ENCODE data around the gene SHISAL2A. TPM values are rescaled to one million over a fixed set of nuclear protein-coding genes. Genes with fewer than 3 reads are reported as not detected.

Gene SHISAL2A
- total RNA-seq, 6 donors from 2014 or later = 0.24 to 10.5 (median 3.0) TPM; not detected in 3

DNA sequence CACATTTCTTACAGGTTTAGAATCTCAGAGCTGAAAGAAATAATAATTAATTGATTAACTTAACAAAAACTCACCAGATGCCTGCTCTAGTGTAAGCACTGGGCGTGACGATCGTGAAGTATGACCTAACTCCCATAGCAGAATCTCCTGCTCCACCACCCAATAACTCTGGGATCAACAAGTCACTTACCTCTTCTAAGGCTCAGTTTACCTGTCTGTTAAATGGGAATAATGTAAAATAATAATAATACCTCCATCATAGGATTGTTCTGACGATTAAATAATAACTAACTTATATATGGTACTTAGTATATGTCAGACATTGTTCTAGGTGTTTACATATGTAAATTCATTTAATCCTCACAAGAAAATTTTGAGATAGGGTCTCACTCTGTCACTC lies 40.5 kb downstream of the SHISAL2A start:
- 92 to 98% methylated on average over 4 of the region's 4 CpGs for WGBS, 2 donors
- ATAC-seq (ENCODE audit: low FRiP score in 2 of 2) = no peak
- TF ChIP-seq POLR2A (IDR thresholded peaks at IDR 0.05) = no peak
- no peak for TF ChIP-seq POLR2AphosphoS5 (IDR thresholded peaks at IDR 0.05)
- TF ChIP-seq EP300 (IDR thresholded peaks at IDR 0.05) = no peak
- TF ChIP-seq, protein P1, sequence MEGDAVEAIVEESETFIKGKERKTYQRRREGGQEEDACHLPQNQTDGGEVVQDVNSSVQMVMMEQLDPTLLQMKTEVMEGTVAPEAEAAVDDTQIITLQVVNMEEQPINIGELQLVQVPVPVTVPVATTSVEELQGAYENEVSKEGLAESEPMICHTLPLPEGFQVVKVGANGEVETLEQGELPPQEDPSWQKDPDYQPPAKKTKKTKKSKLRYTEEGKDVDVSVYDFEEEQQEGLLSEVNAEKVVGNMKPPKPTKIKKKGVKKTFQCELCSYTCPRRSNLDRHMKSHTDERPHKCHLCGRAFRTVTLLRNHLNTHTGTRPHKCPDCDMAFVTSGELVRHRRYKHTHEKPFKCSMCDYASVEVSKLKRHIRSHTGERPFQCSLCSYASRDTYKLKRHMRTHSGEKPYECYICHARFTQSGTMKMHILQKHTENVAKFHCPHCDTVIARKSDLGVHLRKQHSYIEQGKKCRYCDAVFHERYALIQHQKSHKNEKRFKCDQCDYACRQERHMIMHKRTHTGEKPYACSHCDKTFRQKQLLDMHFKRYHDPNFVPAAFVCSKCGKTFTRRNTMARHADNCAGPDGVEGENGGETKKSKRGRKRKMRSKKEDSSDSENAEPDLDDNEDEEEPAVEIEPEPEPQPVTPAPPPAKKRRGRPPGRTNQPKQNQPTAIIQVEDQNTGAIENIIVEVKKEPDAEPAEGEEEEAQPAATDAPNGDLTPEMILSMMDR (IDR thresholded peaks at IDR 0.05) = no peak

DNA sequence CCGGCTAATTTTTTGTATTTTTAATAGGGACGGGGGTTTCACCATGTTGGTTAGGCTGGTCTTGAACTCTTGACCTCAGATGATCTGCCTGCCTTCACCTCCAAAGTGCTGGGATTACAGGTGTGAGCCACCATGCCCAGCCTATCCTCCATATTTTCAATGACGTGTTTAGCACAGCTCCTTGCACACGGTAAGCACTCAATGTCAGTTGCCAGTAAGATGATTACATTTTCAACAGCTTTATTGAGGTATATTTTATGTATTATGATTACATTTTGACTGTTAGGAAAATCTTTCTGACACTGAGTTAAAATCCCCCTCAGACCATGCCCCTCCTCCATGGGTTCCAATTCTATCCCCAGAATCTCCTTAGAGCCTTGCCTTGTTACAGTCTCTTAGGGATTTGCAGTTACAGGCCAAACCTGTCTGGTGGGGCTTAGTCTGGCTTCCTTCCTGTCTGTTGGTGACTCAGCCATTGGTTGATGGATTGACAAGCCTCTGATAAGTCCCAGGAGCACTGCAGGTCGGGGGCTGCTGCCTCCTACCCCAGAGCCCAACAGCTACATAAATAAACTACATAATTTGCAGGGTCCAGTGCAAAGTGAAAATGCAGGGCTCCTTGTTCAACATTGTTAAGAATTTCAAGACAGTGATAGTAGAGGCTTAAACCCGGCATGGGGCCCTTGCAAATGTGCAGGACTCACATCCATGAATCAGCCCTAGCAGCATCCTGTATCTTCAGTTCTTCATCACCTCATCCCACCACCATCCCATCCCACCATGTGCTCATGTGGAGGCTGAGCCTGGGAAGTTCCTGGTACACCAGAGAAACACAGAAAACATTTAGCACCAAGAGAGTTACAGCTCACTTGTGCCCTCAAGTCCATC lies 41.8 kb downstream of the SHISAL2A start:
- no peaks in the 10 kb centered on the region for H3K27me3 ChIP-seq
- H3K27ac ChIP-seq = no peak overlapping the region
- ATAC-seq (ENCODE audit: low FRiP score in 2 of 2) (no peak), DNase-seq (no peak)
- no peak overlapping the region for H3K4me3 ChIP-seq
- TF ChIP-seq EP300 (IDR thresholded peaks at IDR 0.05) (no peak), POLR2AphosphoS5 (IDR thresholded peaks at IDR 0.05) (no peak), POLR2A (IDR thresholded peaks at IDR 0.05) (no peak)
- TF ChIP-seq, protein P1 (IDR thresholded peaks at IDR 0.05) = no peak
- no peaks in the 10 kb centered on the region for H3K36me3 ChIP-seq
- 70 to 76% methylated on average over 5 to 6 of the region's 6 CpGs for WGBS, 2 donors
- H3K9me3 ChIP-seq = no peaks in the 10 kb centered on the region
- peaks cover 4 to 13% (median 11%) of the 10 kb centered on the region in 4 donors for H3K4me1 ChIP-seq

More for the DNA sequence above, 40.5 kb downstream of the SHISAL2A start:
- Histone ChIP-seq H3K36me3 (no peaks in the 10 kb centered on the region), H3K9me3 (no peaks in the 10 kb centered on the region), H3K4me3 (no peak overlapping the region), H3K4me1 (peaks cover 4 to 13% (median 11%) of the 10 kb centered on the region in 4 donors), H3K27me3 (no peaks in the 10 kb centered on the region), H3K27ac (no peak overlapping the region)
- DNase-seq = no peak

DNA sequence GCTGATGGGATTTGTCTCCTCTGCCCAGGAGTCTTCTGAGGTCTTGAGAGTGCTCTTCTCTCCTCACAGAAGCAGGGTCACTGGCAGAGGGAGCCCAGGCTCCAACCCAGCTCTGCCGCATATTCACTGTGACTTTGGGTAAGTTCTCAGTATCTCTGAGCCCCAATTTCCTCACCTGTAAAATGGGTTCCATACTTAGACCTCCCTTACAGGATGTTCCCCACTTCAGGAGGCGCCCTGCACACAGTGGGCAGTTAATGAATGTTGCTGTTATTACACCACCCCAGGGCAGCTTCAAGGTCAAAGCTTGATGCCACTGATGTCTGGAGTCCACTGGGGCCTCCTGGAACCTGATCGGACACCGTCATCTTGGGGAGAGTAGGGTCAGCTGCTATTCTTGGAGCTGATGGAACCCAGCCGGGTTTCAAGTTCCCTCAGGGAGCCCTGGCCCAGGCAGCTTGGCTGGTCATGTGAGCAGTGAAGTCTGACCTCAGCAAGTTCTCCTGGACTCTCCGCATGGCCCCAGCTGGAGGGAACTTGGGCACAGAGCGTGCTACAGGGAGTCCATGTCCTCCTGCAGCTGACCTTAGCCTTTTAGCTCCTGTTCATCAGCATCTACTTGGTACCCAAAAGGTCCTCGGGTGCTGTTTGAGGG lies 43.4 kb downstream of the SHISAL2A start:
- Histone ChIP-seq H3K4me3 (no peak overlapping the region), H3K36me3 (no peaks in the 10 kb centered on the region), H3K27me3 (no peaks in the 10 kb centered on the region), H3K27ac (no peak overlapping the region), H3K9me3 (no peaks in the 10 kb centered on the region), H3K4me1 (peaks cover 4 to 13% (median 11%) of the 10 kb centered on the region in 4 donors)
- ATAC-seq (ENCODE audit: low FRiP score in 2 of 2) = peak; percentile 49 to 75
- DNase-seq = peak in 1 of 2 donors; percentile 55
- 87% methylated on average over 8 of the region's 8 CpGs; no CpG with 5 or more reads in 1 of the 2 donors for WGBS, 2 donors
- no peak for TF ChIP-seq EP300 (IDR thresholded peaks at IDR 0.05)
- no peak for TF ChIP-seq POLR2AphosphoS5 (IDR thresholded peaks at IDR 0.05)

DNA sequence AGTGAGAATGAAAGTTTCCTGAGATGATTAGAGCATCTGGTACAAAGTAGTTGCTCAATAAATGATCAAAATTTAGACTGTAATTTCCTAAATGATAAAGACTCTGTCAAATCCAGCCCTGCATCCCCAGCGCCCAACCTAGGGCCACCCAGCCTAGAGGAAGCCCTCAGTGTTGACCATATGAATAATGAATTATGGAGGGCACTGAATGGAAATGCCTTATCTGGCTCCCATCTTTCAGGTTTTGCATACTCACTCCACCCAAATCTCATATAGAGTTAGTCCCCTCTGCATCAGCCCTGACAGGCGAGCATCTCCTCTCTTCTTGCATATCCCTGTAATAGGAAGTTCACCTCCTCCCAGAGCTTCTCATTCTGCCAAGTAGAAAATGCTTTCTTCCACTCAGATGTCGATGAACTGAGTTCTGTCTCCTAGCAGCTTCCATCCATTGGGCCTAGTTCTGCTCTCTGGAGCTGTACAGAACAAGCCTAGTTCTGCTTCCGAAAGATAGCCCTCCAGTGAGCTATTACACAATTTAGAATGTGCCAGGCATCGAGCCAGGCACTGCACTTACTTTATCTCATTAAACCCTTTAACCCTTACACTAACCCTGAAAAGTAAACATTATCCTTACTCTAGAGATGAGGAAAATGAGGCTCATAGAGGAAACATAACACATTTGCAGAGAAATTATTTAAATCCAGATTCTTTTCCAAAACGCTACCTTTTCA lies 44.3 kb downstream of the SHISAL2A start:
- Histone ChIP-seq H3K36me3 (no peaks in the 10 kb centered on the region), H3K9me3 (no peaks in the 10 kb centered on the region), H3K27ac (no peak overlapping the region), H3K27me3 (no peaks in the 10 kb centered on the region), H3K4me1 (peaks cover 4 to 13% (median 11%) of the 10 kb centered on the region in 4 donors), H3K4me3 (no peak overlapping the region)
- DNase-seq = peak in 1 of 2 donors; percentile 56
- 59 to 60% methylated on average over 6 of the region's 6 CpGs for WGBS, 2 donors
- ATAC-seq (ENCODE audit: low FRiP score in 2 of 2) = peak in 1 of 2 donors; percentile 69
- TF ChIP-seq POLR2AphosphoS5 (IDR thresholded peaks at IDR 0.05) = no peak
- no peak for TF ChIP-seq EP300 (IDR thresholded peaks at IDR 0.05)
- TF ChIP-seq, protein P1 (IDR thresholded peaks at IDR 0.05) = no peak
- no peak for TF ChIP-seq POLR2A (IDR thresholded peaks at IDR 0.05)

DNA sequence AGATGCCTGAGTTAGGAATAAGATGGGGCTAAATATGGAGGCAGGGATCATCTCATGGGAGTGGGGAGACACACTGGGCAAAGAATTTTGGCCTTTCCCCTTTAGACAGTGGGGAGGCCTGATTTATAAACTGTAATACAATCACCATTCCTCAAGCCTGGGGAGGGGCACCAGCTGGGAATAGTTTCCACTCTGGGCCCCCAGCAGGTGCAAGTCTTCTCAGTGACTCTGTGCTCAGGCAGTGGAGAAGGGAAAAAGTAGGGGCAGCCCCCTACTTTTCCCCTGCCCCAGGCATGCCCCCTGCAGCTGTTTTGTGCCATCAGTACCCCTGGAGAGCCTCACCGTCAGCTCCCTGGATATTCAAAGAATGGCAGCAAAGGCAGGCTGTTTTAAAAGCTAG lies 46.1 kb downstream of the SHISAL2A start:
- ATAC-seq (ENCODE audit: low FRiP score in 2 of 2) (no peak), DNase-seq (no peak)
- H3K4me3 ChIP-seq = no peak overlapping the region
- TF ChIP-seq POLR2AphosphoS5 (IDR thresholded peaks at IDR 0.05) (no peak), EP300 (IDR thresholded peaks at IDR 0.05) (no peak), POLR2A (IDR thresholded peaks at IDR 0.05) (no peak)
- TF ChIP-seq, protein P1 (IDR thresholded peaks at IDR 0.05) = no peak
- no peaks in the 10 kb centered on the region for H3K36me3 ChIP-seq
- H3K9me3 ChIP-seq = no peaks in the 10 kb centered on the region
- 95 to 100% methylated on average over 1 of the region's 1 CpG for WGBS, 2 donors
- H3K27ac ChIP-seq = no peak overlapping the region
- peaks cover 4 to 13% (median 11%) of the 10 kb centered on the region in 4 donors for H3K4me1 ChIP-seq
- no peaks in the 10 kb centered on the region for H3K27me3 ChIP-seq

Measured in upper lobe of left lung (tissue), 6 donors.